Hematopoietic multipotent progenitor cell treated with erythropoietin and hydrocortisone succinate and interleukin-3 and kit ligand, for 15 days (in vitro differentiated cells): ENCODE data around the gene TAF1.
"Not testable (repeated sequence)": the region's sequence is repeated elsewhere in the genome, so short reads cannot be mapped to it uniquely, and the experiment has no call there.

Experiments
- DNase-seq: peaks from one replicate; pipeline ENCODE4 v3.0.0-alpha.2; 2015; ENCODE audit warnings: low spot score

Gene TAF1

DNA sequence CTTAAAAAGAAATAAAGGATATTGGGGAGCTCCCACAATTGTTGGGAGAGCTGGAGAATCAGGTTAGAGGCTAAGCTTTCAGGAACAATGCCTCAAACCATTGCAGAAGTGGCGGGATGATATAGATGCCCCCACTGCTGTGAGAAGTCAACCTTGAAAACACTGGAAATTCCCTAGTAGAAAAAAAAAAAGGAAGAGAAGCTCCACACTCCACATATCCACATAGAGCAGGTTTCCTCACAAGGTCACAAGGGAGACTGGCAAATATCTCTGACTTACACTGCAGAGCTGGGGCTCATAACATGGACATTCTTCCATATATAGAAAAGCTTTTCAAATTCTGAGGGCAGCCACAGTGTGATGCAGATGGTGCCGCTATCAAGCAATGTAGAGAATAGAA lies 144.0 kb downstream of the TAF1 start:
- DNase-seq: no peak

- DNase-seq: not testable (repeated sequence)
Observed at GRCh38 chrX:71513731-71514130, 147.6 kb downstream of the TAF1 start.

DNA sequence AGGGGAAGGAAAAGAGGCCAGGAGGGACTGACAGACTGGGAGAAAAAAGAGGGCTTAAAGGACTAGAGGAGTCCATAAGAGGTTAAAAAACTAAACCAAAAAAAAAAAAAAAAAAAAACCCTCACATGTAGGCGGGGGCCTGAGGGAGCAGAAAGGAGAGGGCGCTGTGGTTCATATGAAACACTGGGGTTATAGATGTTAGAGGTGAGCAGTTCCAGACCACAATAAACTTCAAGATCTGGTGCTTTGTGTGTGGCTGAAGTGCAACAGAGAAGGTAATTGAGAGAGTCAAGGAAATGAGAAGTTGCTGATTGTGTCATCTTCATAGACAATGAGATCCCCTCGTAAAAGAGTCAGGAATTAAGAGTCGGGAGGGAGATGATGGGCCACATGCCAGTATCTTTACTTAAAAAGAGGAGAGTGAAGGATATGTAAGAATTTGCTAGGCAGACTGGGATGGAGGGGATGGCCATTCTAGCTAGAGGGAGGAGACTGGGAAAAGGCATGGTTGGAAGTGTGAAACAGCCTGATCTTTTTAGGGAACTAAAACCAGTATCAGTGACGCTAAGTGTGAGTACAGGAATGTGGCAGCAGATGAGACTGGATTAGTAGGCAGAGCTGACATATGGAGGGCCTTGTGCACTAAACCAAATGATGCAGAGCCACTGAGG lies 148.3 kb downstream of the TAF1 start:
- no peak for DNase-seq

DNA sequence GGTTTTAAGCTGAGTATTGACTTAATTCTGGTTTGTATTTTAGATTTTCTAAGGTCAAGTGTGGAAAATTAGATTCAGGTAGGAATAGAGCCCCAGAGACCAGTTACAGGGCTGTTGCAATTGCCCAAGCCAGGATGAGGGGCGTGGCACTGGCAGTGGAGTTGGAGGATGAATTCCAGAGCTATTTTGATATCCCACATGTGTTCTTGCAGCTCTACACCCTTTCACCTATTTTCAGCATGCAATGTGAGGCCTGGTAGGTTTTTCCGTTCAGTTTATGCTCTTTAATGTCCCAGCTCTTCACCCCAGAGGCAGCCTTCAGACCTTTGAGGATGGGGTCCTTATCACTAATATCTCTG lies 148.9 kb downstream of the TAF1 start:
- no peak for DNase-seq
